Fibroblast of the aortic adventitia (primary cell): ENCODE measurements around the gene SEMA4D. TPM values are rescaled to one million over a fixed set of nuclear protein-coding genes. Genes with fewer than 3 reads are reported as not detected.

Experiments used
- DNase-seq: peaks from one replicate; pipeline ENCODE4 v3.0.0-alpha.2; 2010; ENCODE audit warnings: low read depth
- H3K4me3 ChIP-seq: 2 replicates; pipeline ENCODE4 v1.5.1; 2011; ENCODE audit warnings: low read depth, mild to moderate bottlenecking, control low read depth, low read length, moderate library complexity
- CTCF ChIP-seq: IDR thresholded peaks from 2 replicates; pipeline ENCODE4 v1.5.1; 2011; ENCODE audit warnings: mild to moderate bottlenecking, low read length, control low read depth, inconsistent platforms; ENCODE audit not compliant: insufficient read depth
- total RNA-seq: library from RNA; depleted of rRNA; stranded (reverse); fragments of >200 nt; gene quantifications from 2 replicates; pipeline ENCODE4 v1.2.3, GENCODE V29; 2012; ENCODE audit warnings: low replicate concordance

Gene SEMA4D
- total RNA-seq, 1 donor, result 0.36 TPM

GRCh38 chr9:89358376-89358916 lies 139.5 kb downstream of the SEMA4D start:
- H3K4me3 ChIP-seq, result no peak overlapping the region
- no peak for DNase-seq
- no peak for TF ChIP-seq CTCF

- no peak overlapping the region for H3K4me3 ChIP-seq
- DNase-seq, result no peak
- no peak for TF ChIP-seq CTCF
These were observed 140.3 kb downstream of the SEMA4D start for GRCh38 chr9:89357331-89358197.

GRCh38 chr9:89356782-89357181 lies 141.1 kb downstream of the SEMA4D start:
- no peak for DNase-seq
- no peak overlapping the region for H3K4me3 ChIP-seq
- TF ChIP-seq CTCF, result no peak

- no peak for DNase-seq
- TF ChIP-seq CTCF, result no peak
- H3K4me3 ChIP-seq, result no peak overlapping the region
These were observed 143.4 kb downstream of the SEMA4D start for GRCh38 chr9:89354471-89354870.

GRCh38 chr9:89353989-89354388 lies 143.9 kb downstream of the SEMA4D start:
- no peak for DNase-seq
- no peak overlapping the region for H3K4me3 ChIP-seq

More at GRCh38 chr9:89353989-89354388, 143.9 kb downstream of the SEMA4D start:
- no peak for TF ChIP-seq CTCF
